Measurements from ENCODE around the gene GPR137.

DNA sequence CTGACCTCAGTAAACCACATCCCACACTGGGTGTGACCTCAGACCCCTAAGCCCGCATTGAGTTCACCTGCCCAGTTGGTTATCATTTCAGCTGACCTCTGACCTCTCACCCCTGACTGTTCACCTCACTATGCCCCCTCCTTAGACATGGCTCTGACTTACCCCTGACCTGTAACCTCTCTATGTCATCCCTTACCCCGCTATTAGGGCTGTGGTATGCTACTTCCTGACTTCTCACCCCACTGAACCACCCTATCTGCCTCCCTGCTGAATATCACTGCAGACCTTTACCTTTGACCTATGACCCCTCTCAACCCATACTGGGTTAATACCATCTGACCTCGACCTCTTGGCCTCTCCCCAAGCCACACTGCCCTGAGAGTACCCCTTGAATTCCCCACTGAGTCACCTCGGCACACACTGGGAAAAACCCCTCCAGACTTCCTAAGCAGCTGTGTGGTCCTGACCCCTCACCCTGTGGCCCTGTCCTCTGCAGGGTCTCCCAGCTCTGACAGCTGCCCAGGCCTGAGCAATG, 26.0 kb upstream of the GPR137 start:
- TF ChIP-seq, protein P1, sequence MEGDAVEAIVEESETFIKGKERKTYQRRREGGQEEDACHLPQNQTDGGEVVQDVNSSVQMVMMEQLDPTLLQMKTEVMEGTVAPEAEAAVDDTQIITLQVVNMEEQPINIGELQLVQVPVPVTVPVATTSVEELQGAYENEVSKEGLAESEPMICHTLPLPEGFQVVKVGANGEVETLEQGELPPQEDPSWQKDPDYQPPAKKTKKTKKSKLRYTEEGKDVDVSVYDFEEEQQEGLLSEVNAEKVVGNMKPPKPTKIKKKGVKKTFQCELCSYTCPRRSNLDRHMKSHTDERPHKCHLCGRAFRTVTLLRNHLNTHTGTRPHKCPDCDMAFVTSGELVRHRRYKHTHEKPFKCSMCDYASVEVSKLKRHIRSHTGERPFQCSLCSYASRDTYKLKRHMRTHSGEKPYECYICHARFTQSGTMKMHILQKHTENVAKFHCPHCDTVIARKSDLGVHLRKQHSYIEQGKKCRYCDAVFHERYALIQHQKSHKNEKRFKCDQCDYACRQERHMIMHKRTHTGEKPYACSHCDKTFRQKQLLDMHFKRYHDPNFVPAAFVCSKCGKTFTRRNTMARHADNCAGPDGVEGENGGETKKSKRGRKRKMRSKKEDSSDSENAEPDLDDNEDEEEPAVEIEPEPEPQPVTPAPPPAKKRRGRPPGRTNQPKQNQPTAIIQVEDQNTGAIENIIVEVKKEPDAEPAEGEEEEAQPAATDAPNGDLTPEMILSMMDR (IDR thresholded peaks at IDR 0.05) = no peak
- TF ChIP-seq EZH2phosphoT487 (IDR thresholded peaks at IDR 0.05) (no peak), EZH2 (IDR thresholded peaks at IDR 0.05) (no peak)

All from neural progenitor cell (in vitro differentiated cells).